SIG-M5 treated with dmso at 0.1 percent for 504 hours (cell line): ENCODE data around the gene CACNB4.
A peak's percentile ranks its signal among the peaks of the same experiment; 100 is the strongest.

ENCODE experiments used
- DNase-seq: peaks from one replicate; lab custom pipeline; 2025; ENCODE audit not compliant: unreplicated experiment; lab: John Stamatoyannopoulos, UW

Gene CACNB4

DNA sequence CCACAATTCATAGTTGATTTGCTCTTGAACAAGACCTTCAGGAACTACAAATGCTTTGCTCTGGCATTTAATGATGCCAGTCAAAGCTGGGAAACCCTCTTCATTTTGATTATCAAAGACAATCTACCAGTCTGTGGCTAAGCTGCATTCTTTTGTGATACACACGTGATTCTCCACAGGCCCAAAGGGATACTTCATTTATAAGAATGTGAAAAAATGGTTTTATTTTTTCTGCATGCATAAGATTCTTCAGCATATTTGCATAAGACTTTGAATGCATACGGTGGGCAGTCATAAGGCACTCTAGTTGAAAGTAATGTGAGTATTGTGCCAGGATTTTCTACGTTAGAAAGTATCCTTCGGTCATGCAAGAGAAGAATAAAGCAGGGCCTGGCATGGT is 237.7 kb downstream of the CACNB4 start:
- DNase-seq = no peak

DNA sequence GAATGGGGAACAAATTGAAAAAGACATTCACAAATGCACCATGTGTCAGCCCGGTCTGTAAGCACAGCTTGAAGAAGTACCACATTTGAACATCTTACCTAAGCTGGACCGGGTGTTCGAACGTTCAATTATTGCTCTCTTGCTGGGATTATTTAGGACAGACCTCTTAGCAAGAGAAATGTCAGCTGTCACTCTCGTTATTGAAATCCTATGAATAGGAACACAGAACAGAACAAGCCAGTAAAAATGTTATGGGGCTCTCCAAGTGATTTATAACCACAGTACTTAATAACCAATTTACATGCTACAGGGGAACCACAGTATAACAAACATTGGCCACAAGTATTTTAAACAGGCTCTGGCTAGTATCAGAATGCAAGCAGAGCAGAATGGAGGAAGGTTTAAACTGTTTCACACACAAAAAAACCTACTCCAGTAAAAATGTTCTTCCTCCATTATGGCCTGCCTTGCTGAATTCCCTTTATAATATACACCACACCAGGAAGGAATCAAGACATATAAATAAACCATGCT is 238.2 kb downstream of the CACNB4 start:
- no peak for DNase-seq

DNA sequence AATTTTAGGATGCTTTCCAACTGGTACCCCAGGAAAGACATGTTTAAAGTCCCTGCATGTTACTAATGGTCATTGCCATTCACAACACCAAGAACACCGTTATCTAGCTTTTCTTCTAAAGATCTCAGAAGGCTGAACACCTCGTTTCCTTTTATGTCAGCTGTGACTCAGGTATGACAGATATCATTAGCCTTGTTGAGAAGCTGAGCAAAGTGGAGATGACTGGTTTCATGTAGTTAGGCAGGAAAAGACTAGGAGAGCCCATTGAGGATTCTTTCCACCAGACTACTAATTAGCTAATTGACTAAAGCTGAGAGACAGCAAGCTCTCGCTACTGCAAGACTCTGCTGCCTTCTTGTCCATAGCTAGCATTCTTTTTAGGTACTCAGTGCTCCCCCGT is 238.6 kb downstream of the CACNB4 start:
- no peak for DNase-seq

GRCh38 chr2:151857650-151858049 is 241.2 kb downstream of the CACNB4 start:
- DNase-seq = no peak

GRCh38 chr2:151855111-151855510 is 243.7 kb downstream of the CACNB4 start:
- DNase-seq = no peak

GRCh38 chr2:151853070-151853758 is 245.6 kb downstream of the CACNB4 start:
- no peak for DNase-seq

- no peak for DNase-seq
These were observed 246.4 kb downstream of the CACNB4 start for GRCh38 chr2:151852260-151853069.

DNA sequence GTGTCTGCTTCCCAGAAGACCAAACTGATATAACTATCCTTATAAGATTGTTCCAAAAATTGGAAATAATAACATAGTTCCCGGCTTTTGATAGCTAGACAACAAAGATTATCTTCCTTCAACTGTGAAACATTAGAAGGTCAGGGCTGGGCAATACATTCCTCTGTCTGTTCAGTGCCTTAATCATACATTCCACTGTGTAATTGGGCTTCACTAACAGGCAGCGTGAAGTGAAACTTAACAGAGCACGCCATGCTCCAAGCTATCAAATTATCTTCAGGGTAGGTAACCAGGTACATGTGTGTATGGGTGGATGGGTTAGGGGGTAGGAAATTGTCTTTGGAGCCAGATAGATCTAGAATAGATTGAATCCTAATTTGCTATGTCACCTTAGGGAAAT is 247.1 kb downstream of the CACNB4 start:
- DNase-seq = no peak

- DNase-seq = no peak
These were observed 249.3 kb downstream of the CACNB4 start for GRCh38 chr2:151849413-151850010.

DNA sequence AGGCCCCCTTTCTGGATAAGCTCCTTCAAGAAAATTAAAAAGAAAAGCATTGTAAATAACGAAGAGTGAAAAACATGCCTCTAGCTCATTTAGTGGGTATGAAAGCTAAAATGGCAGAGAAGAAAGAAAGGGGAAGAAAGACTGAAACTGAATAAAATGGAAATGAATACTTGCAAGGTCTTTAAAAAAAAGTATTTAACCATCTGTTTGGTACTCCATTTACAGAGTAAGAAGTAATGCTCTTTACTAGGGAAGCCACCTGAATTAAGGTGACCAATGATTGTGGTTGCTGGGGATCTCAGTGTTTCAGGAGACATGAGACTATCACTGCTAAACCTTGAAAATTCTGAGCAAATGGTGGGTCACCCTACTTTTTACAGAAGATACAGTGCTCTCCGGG is 253.0 kb downstream of the CACNB4 start:
- no peak for DNase-seq

DNA sequence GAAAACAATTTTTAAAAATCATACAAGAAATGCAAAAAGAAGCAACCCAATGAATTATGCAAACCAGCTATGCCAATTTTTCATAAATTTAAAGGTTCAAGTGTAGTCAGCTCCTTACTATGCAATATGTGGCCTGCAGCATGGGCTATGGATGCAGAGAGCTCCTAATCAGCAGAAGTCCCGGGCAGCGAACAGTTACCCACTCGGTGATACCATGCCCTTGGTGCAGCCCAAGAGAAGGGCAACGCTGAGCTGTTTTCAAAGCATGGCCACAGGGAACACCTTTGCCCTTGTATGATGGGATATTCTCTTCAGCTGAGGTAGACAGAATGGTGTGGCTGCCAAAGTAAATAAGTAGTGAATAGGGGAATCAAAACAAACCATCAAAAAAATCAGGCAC is 253.4 kb downstream of the CACNB4 start:
- no peak for DNase-seq

- DNase-seq = peak; percentile 75
These were observed 254.5 kb downstream of the CACNB4 start for GRCh38 chr2:151844211-151844896.

- DNase-seq = no peak
These were observed 255.2 kb downstream of the CACNB4 start for GRCh38 chr2:151843691-151844061.

- no peak for DNase-seq
These were observed 255.8 kb downstream of the CACNB4 start for GRCh38 chr2:151842830-151843690.

DNA sequence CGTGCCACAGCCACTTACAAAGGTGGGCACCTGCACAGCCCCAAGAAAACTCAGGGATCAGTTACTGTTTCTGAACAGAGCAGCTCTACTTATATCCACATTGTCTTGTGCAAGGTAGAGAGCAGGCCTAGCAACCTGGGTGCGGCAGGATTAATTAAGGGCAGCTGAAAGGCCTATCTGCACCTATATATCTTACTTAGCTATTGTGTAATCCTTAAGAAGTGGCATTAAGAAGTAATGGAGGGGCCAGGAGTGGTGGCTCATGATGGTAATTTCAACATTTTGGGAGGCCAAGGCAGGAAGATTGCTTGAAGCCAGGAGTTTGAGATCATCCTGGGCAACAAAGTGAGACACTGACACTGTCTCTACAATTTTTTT is 257.8 kb downstream of the CACNB4 start:
- no peak for DNase-seq

GRCh38 chr2:151840216-151841046 is 258.4 kb downstream of the CACNB4 start:
- peak; percentile 73 for DNase-seq

DNA sequence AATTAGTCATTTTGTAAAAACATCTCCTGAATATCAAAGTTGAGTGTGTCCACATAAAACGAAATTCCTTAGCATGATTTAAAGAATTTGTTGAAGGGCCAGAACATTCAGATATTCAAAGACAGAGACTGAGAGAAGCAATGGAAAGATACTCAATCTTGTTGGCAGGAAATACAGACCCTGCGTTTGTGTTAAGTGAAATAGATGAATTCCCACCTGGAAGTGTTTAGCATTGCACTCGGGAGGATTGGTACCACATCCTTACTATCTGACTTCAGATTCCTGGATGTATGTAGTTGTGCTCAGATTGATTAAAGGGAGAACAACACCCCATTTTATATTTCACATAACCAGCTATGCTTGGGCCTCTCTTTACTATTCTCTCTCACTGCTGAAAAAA is 260.9 kb downstream of the CACNB4 start:
- no peak for DNase-seq

GRCh38 chr2:151833984-151834383 is 264.9 kb downstream of the CACNB4 start:
- DNase-seq = peak; percentile 70

DNA sequence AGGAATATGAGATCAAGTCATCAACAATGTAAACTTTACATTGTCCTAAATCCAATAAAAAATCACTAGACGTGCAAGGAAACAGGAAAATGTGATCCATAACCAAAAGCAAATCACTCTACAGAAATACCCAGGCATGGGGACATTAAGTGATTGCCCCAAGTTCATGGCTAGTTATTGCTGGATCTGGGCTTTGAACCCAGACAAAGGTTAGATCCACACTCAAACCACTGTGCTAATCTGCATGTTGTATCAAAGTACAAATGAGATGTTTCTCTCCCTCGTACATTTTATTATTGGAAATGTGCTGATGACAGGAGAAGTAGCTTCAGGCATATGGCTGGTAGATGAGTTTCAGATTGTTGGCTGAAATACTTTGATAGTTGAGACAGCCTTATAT is 267.9 kb downstream of the CACNB4 start:
- DNase-seq = no peak

DNA sequence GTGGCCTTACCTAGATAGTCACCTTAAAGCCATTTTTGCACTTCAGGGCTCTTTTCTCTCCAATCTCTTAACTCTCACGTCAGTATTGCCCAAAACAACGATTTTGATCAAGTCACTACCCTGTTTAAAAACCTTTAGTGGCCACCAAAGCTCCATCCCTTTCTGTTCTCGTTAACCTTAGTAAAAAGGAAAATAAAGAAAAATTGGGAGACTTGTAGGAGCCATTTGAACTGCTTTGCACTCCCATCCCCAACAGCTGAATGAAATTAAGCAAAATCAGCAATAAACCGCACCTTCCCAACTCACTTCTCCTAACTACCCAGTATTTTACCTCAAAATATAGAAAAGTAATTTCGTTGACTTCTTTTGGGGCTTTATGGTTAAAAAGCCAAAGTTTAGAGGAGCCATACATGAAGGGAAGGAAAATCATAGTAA is 269.9 kb downstream of the CACNB4 start:
- no peak for DNase-seq
